ENCODE data around the gene BMX. TPM values are rescaled to one million over a fixed set of nuclear protein-coding genes. Genes with fewer than 3 reads are reported as not detected.

The BMX gene
- total and polyA plus RNA-seq, 9 of the 15 experiments (the other 6 are each of a cell fraction or from before 2014, with no cell fraction given): 0.45 to 4.2 (median 1.8) TPM

- TF ChIP-seq ZFP1 (CRISPR knock-in tag; IDR thresholded peaks at IDR 0.05) (no peak), ZNF324 (CRISPR knock-in tag; IDR thresholded peaks at IDR 0.05) (no peak), CBX5 (IDR thresholded peaks at IDR 0.05; ENCODE audit: borderline replicate concordance, low read depth) (0 out of 2 replicates have a peak, but pooled peaks have one; percentile 7), TEAD2 (tag; IDR thresholded peaks at IDR 0.05) (no peak), STAT6 (CRISPR knock-in tag; IDR thresholded peaks at IDR 0.05) (no peak), MTA2 (IDR thresholded peaks at IDR 0.05; ENCODE audit: low read depth) (peak; percentile 59), SIN3A (IDR thresholded peaks at IDR 0.05; ENCODE audit: borderline replicate concordance in 2 of 2, control insufficient read depth in 1 of 2, low read depth in 2 of 2, low read length in 2 of 2) (no peak), ZBTB33 (CRISPR knock-in tag; IDR thresholded peaks at IDR 0.05) (no peak), MED1 (CRISPR knock-in tag; IDR thresholded peaks at IDR 0.05; ENCODE audit: borderline replicate concordance) (no peak), NKRF (IDR thresholded peaks at IDR 0.05; ENCODE audit: borderline replicate concordance) (no peak), RBM17 (IDR thresholded peaks at IDR 0.05; ENCODE audit: borderline replicate concordance, low read depth, low read length) (no peak), THRA (IDR thresholded peaks at IDR 0.05) (no peak), ATF3 (IDR thresholded peaks at IDR 0.05) (peak; percentile 40; the same call in 1 of the 2 replicates), ATF3 (CRISPR knock-in tag; conservative IDR thresholded peaks at IDR 0.05) (no peak), CBX3 (IDR thresholded peaks at IDR 0.05; ENCODE audit: borderline replicate concordance in 1 of 2, low read length in 2 of 2) (peak in 1 of 2 experiments; percentile 46; a peak in 1 of 3 replicates), ZBTB17 (CRISPR knock-in tag; IDR thresholded peaks at IDR 0.05) (no peak), FOXA3 (CRISPR knock-in tag; conservative IDR thresholded peaks at IDR 0.05 in 1 of 2, IDR thresholded peaks at IDR 0.05 in 1 of 2) (no peak)
These were observed 79.5 kb downstream of the BMX start (continued) for GRCh38 chrX:15579778-15580747.
